Parathyroid adenoma (tissue), 2 donors: ENCODE data around the gene SAMD4A.

Source experiments
- H2AFZ ChIP-seq: fragments of 300-600 bp; sonication (generic); one replicate; pipeline ENCODE4 v1.7.0; 2017; ENCODE audit warnings: antibody characterized with exemption, mild to moderate bottlenecking
- H3K27ac ChIP-seq: fragments of 300-600 bp; sonication (generic); one replicate; pipeline ENCODE4 v1.7.0; 2017
- H3K27me3 ChIP-seq: fragments of 300-600 bp; sonication (generic); one replicate; pipeline ENCODE4 v1.7.0; 2017; ENCODE audit warnings: low read length; ENCODE audit not compliant: control insufficient read depth, insufficient read depth
- H3K36me3 ChIP-seq: fragments of 300-600 bp; sonication (generic); one replicate; pipeline ENCODE4 v1.7.0; 2017; ENCODE audit warnings: low read length; ENCODE audit not compliant: control insufficient read depth, insufficient read depth
- H3K4me1 ChIP-seq: fragments of 300-600 bp; sonication (generic); one replicate; pipeline ENCODE4 v1.7.0; 2017; ENCODE audit warnings: control low read depth
- H3K4me2 ChIP-seq: fragments of 300-600 bp; sonication (generic); one replicate; pipeline ENCODE4 v1.7.0; 2017; ENCODE audit warnings: low read length
- H3K4me3 ChIP-seq: fragments of 300-600 bp; sonication (generic); one replicate; pipeline ENCODE4 v1.7.0; 2017; ENCODE audit warnings: low read depth, low read length
- H3K79me2 ChIP-seq: fragments of 300-600 bp; sonication (generic); one replicate; pipeline ENCODE4 v1.7.0; 2017; ENCODE audit warnings: control low read depth
- H3K9ac ChIP-seq: fragments of 300-600 bp; sonication (generic); one replicate; pipeline ENCODE4 v1.7.0; 2017; ENCODE audit warnings: mild to moderate bottlenecking
- H3K9me3 ChIP-seq: fragments of 300-600 bp; sonication (generic); one replicate; pipeline ENCODE4 v1.7.0; 2017; ENCODE audit warnings: low read length; ENCODE audit not compliant: control insufficient read depth
- TF ChIP-seq, protein P1 (sequence below): fragments of 300-600 bp; sonication (generic); IDR thresholded peaks from one replicate; pipeline ENCODE4 v1.7.0; 2017; ENCODE audit warnings: antibody characterized with exemption, mild to moderate bottlenecking
- donor health status: primary hyperparathyroidism.

The SAMD4A gene

DNA sequence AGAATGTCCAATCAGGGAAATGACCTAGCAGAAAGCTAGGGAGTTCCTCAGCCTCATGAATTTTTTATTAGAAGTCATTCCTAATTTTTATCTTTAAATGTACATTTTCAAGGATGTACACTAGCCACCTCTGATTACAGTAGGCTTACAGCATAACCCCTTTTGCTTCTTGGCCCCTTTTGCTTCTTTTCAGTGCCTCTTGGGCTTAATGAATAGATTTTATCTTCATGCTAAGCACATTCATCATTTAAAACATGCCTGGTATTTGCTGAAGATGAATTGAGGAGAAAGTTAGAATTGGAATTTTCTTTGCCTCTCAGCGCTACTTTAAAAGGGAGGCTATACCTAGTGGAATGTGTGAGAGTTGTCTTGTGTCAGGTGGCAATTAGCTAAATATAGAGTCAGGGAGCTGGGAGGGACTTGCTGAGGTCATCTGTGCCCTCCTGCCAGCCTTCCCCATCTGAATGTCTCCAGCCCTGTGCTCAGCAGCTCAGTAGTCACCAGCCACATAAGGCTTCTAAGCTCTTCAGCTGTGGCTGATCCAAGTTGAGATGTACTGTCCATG is 132.1 kb downstream of the SAMD4A start:
- Histone ChIP-seq H3K4me3 (no peak overlapping the region), H3K27me3 (no peaks in the 10 kb centered on the region), H3K9me3 (no peaks in the 10 kb centered on the region), H3K27ac (no peak overlapping the region), H3K9ac (no peak overlapping the region), H3K4me1 (peaks cover 5% of the 10 kb centered on the region), H2AFZ (no peak overlapping the region), H3K79me2 (no peaks in the 10 kb centered on the region), H3K4me2 (no peak overlapping the region), H3K36me3 (no peaks in the 10 kb centered on the region)
- TF ChIP-seq, protein P1, sequence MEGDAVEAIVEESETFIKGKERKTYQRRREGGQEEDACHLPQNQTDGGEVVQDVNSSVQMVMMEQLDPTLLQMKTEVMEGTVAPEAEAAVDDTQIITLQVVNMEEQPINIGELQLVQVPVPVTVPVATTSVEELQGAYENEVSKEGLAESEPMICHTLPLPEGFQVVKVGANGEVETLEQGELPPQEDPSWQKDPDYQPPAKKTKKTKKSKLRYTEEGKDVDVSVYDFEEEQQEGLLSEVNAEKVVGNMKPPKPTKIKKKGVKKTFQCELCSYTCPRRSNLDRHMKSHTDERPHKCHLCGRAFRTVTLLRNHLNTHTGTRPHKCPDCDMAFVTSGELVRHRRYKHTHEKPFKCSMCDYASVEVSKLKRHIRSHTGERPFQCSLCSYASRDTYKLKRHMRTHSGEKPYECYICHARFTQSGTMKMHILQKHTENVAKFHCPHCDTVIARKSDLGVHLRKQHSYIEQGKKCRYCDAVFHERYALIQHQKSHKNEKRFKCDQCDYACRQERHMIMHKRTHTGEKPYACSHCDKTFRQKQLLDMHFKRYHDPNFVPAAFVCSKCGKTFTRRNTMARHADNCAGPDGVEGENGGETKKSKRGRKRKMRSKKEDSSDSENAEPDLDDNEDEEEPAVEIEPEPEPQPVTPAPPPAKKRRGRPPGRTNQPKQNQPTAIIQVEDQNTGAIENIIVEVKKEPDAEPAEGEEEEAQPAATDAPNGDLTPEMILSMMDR = no peak

DNA sequence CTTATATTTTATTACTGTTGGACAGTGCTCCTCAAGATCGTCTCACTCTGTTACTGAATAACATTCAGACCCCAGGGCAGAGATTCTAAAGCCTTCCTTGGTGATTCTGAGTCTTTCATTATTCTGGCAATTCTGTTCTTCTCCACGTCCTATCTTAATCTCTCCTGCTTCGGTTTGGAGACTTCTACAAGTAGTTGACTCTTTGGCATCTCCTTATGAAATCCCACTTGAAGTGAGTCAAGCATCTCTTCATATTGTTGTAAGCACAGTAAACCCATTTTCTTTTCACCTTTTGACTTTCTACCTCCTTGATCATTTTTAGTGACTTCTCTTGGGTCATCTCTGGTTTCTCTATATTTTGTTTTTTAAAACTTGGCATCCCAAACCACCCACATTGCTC is 132.8 kb downstream of the SAMD4A start:
- no peak overlapping the region for H2AFZ ChIP-seq
- H3K9ac ChIP-seq = no peak overlapping the region
- H3K36me3 ChIP-seq = no peaks in the 10 kb centered on the region
- no peak overlapping the region for H3K27ac ChIP-seq
- H3K4me3 ChIP-seq = no peak overlapping the region
- no peaks in the 10 kb centered on the region for H3K79me2 ChIP-seq
- no peaks in the 10 kb centered on the region for H3K27me3 ChIP-seq
- no peaks in the 10 kb centered on the region for H3K9me3 ChIP-seq
- TF ChIP-seq, protein P1 = no peak
- peaks cover 5% of the 10 kb centered on the region for H3K4me1 ChIP-seq
- no peak overlapping the region for H3K4me2 ChIP-seq

DNA sequence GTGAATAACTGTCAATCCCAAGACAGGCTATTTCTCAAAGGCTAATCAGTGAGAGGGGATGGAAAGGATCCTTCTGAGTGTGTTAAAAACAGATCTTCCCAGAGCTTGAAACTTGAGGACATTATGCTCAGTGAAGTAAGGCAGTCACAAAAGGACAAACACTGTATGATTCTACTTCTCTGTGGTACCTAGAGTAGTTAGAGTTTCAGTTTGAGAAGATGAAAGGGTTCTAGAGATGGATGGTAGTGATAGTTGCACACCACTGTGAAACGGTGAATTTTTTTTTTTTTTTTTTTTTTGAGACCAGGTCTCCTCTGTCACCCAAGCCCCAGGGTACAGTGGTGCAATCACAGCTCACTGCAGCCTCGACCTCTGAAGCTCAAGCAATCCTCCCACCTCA is 133.8 kb downstream of the SAMD4A start:
- TF ChIP-seq, protein P1 = no peak
- no peak overlapping the region for H2AFZ ChIP-seq
- no peak overlapping the region for H3K27ac ChIP-seq
- no peaks in the 10 kb centered on the region for H3K9me3 ChIP-seq
- no peak overlapping the region for H3K9ac ChIP-seq
- H3K27me3 ChIP-seq = no peaks in the 10 kb centered on the region
- H3K79me2 ChIP-seq = no peaks in the 10 kb centered on the region
- H3K4me1 ChIP-seq = peaks cover 5% of the 10 kb centered on the region
- H3K4me2 ChIP-seq = no peak overlapping the region
- no peak overlapping the region for H3K4me3 ChIP-seq
- no peaks in the 10 kb centered on the region for H3K36me3 ChIP-seq

DNA sequence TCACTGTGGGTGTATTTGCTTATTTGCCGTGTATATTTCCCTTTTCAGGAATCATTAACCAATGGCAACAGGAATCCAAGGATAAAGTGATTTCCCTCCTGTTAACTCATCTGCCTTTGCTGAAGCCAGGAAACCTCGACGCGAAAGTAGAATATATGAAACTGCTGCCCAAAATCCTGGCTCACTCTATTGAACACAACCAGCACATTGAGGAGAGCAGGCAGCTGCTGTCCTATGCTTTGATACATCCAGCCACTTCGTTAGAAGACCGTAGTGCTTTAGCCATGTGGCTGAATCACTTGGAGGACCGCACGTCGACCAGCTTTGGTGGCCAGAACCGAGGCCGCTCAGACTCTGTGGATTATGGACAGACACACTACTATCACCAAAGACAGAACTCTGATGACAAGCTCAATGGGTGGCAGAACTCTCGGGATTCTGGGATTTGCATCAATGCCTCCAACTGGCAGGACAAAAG is 135.1 kb downstream of the SAMD4A start:
- Histone ChIP-seq H3K9ac (no peak overlapping the region), H3K36me3 (no peaks in the 10 kb centered on the region), H3K27ac (no peak overlapping the region), H2AFZ (no peak overlapping the region), H3K79me2 (no peaks in the 10 kb centered on the region), H3K4me1 (peaks cover 5% of the 10 kb centered on the region), H3K4me3 (no peak overlapping the region), H3K4me2 (no peak overlapping the region), H3K27me3 (no peaks in the 10 kb centered on the region), H3K9me3 (no peaks in the 10 kb centered on the region)
- TF ChIP-seq, protein P1 = no peak

DNA sequence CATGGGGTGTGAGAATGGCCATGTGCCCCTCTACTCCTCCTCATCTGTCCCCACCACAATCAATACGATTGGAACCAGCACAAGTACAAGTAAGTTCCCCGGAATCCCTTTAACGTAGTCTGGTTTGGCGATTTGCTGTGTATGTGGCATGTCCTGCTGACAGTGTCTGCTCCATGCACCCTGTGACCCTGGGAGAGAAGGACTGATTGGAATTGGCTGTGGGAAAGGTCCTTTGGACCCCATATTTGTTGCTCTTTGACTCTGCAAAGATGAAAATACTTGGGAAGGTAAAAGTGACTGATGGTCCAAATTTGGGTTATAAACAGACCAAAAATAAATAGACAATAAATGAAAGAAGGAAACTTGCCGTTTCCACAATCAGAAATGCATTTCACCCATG is 135.6 kb downstream of the SAMD4A start:
- Histone ChIP-seq H2AFZ (no peak overlapping the region), H3K4me1 (peaks cover 5% of the 10 kb centered on the region), H3K9me3 (no peaks in the 10 kb centered on the region), H3K27me3 (no peaks in the 10 kb centered on the region), H3K36me3 (no peaks in the 10 kb centered on the region), H3K9ac (no peak overlapping the region), H3K79me2 (no peaks in the 10 kb centered on the region), H3K27ac (no peak overlapping the region), H3K4me3 (no peak overlapping the region), H3K4me2 (no peak overlapping the region)
- TF ChIP-seq, protein P1 = no peak
